HG02763 (cell line): ENCODE results near the gene NSFL1C.
"Not testable (repeated sequence)": the region's sequence is repeated elsewhere in the genome, so short reads cannot be mapped to it uniquely, and the experiment has no call there.

ENCODE experiments used
- ATAC-seq: cut with Tn5 transposase; IDR thresholded peaks from one replicate; pipeline ENCODE4 v1.9.1; 2021; ENCODE audit warnings: mild to moderate bottlenecking, moderate library complexity; ENCODE audit not compliant: unreplicated experiment

NSFL1C gene

GRCh38 chr20:1466211-1467081 lies at the start of gene NSFL1C:
Gene NSFL1C, minus strand, starts transcription at chr20:1466849. Its CDS starts 25 bp downstream, at chr20:1466824.
- ATAC-seq, result peak; percentile 88

- no peak for ATAC-seq
These were observed 47.2 kb upstream of the NSFL1C start for GRCh38 chr20:1513801-1514200.

- ATAC-seq, result no peak
These were observed 42.6 kb upstream of the NSFL1C start for GRCh38 chr20:1509237-1509636.

DNA sequence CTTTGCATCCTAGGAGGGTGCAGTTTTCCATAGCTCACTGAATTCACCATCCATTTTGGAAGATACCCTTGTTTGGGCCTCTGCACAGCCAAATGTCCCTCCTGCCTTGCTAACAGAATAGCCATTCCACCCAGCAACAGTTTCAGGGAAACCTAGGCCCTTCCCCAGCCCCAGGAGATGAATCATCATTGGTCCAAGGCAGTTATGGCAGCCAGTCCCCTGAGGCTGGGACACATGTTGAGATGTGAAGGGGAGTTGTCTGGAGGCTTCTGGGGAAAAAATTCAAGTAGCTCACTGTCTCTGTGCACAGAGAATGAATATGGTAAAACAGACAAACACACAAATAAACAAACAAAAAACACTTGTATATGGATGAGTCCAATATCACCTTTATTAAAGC lies 41.9 kb upstream of the NSFL1C start:
- ATAC-seq, result no peak

GRCh38 chr20:1507276-1507675 lies 40.6 kb upstream of the NSFL1C start:
- ATAC-seq, result no peak

- ATAC-seq, result no peak
These were observed 39.2 kb upstream of the NSFL1C start for GRCh38 chr20:1505871-1506270.

DNA sequence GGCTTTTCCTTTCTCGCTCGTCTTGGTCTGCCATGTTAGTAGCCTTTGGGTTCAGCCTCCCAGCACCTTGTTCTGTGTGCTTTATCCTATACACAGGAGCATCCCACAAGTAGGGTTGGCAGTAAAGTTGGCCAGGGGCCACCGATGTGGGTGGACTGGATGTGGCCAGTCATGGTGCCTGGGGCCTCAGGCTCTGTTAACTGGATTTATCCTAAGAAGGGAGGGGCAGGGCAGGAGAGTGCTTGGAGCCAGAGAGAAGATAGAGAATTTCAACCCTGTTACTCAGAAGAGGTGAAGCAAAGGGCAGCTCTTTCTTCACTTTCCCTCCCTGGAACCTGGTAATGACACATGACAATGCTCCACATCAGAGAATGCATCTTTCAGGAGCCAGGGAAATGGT lies 38.7 kb upstream of the NSFL1C start:
- ATAC-seq, result no peak

DNA sequence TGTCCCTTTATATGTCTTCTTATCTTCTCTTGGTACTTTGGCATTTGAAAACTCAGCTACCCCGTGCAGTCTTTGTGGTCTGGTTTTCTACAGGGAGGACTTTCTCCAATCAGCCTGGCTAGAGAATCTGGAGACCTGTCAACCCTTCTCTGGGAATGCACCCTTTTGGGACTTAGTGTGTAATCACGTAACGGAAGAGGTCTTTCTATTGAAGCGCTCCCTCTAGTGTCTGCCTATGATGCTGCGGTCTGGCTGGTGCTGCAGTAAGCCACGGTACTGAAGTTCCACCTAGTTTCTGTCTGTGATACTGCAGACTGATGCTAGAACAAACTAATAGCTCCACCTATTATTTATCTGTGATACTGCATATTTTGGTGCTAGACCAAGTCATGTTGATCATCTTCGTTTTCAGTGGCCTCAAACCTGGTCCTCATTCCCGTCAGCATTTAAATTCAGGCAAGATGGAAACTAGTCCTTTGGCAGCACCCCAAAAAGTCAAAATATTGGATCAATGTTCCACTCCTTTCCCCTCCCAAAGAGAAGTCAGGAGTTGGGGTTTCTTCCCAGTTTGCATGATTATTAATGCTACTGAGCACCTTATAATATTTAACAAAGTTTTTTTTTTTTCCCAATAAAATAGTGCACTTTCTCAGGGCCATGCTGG lies 37.0 kb upstream of the NSFL1C start:
- peak; percentile 95 for ATAC-seq

DNA sequence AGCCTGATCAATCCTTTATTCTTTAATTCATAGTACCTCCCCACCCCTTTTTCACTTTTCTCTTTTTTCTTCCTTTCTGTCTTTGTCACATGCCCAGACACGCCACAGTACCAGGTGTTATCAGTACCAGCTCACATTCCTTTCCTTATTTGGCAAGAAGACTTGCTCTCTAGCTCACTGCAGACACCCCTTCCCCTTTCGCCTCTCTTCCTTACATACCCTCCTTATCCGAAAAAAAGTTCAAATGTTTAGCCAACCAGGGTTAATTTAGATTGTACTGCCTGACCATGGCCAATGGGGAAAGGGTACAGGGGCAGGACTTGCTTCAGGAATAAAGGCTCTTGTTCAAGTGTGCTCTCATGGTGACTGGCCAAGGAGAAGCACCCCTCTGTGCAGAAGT lies 33.8 kb upstream of the NSFL1C start:
- no peak for ATAC-seq

GRCh38 chr20:1499528-1500420 lies 33.1 kb upstream of the NSFL1C start:
- no peak for ATAC-seq

GRCh38 chr20:1497371-1497770 lies 30.7 kb upstream of the NSFL1C start:
- ATAC-seq, result not testable (repeated sequence)

DNA sequence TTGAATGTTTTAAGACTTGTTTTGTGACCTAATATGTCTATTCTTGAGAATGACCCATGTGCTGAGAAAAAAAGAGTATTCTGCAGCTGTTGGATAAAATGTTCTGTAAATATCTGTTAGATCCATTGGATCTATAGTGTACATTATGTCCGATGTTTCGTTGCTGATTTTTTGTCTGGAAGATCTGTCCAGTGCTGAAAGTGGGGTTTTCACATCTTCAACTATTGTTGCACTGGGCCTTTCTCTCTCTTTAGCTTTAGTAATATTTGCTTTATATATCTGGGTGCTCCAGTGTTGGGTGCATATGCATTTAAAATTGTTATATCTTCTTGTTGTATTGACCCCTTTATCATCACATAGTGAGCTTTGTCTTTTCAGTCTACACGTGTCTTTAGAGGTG lies 30.3 kb upstream of the NSFL1C start:
- no peak for ATAC-seq

GRCh38 chr20:1494436-1494835 lies 27.8 kb upstream of the NSFL1C start:
- ATAC-seq, result no peak

DNA sequence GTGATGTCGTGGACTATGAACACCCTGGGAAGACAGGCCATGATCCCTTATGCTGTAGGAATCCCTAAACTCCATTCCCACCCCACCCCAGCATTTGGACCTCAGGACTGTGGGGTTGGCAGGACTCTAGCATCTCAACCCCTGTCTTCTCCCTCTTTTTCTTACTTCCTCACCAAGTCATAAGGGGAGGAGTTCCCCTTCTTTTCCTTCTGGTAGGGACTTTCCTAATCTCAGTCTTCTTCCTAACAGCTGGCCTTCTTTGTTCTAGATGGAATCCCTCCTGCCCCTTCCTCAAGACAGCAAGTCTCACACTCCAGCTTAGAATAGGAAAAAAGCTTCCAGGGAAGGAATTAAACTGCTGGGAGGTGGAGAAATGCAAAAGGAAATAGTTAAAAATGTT lies 26.9 kb upstream of the NSFL1C start:
- no peak for ATAC-seq

DNA sequence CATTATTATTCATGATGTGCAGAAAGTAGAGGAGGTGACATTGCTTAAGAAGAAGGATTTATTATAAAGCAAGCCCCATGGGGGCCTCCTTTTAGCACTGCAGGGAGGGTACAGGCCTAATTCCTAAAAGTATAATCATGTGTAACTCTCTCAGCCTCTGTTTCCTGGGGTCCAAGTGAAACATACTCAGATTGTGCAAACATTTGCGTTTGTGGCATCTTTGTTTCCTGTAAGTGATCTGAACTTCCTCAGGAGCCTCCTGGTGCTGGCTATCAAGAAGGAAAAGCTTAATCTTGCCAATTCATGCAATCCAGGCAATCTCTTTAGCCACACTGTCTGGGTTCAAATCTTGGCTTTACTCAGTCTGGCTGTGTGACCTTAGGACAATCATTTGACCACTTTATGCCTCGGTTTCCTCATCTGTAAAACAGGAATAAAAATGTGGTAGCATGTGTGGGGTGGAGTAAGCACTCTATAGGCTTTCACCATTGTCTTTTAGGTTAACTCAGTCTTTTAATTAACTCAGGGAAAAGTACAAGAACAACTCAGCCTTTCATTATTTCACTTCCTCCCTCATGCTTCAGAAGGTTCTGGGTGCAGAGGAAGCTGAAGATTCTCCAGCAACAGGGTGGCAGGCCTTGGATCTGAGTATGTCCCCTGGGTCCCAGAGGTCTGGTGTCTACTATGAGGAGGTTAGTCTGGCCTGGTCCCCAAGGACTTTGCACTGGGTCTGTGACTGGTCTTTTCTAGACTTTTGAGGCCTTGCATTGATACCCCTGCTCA lies 25.4 kb upstream of the NSFL1C start:
- no peak for ATAC-seq

GRCh38 chr20:1491281-1491840 lies 24.7 kb upstream of the NSFL1C start, which contains the start of gene SIRPB2:
Gene SIRPB2, minus strand, starts transcription at chr20:1491420. Its CDS starts 61 bp downstream, at chr20:1491359.
- no peak for ATAC-seq

- no peak for ATAC-seq
These were observed 24.1 kb upstream of the NSFL1C start for GRCh38 chr20:1490643-1491195.

- ATAC-seq, result no peak
These were observed 23.3 kb upstream of the NSFL1C start for GRCh38 chr20:1489764-1490436.

GRCh38 chr20:1489325-1489724 lies 22.7 kb upstream of the NSFL1C start:
- no peak for ATAC-seq
